ENCODE measurements around the gene KRTAP7-1. TPM values are rescaled to one million over a fixed set of nuclear protein-coding genes. Genes with fewer than 3 reads are reported as not detected.
A peak's percentile ranks its signal among the peaks of the same experiment; 100 is the strongest.

Gene KRTAP7-1
- total RNA-seq, 6 donors from 2014 or later = not detected

GRCh38 chr21:30838536-30838935 is 9.0 kb upstream of the KRTAP7-1 start:
- TF ChIP-seq POLR2A (IDR thresholded peaks at IDR 0.05) (no peak), EP300 (IDR thresholded peaks at IDR 0.05) (no peak), CTCF (IDR thresholded peaks at IDR 0.05) (no peak), POLR2AphosphoS5 (IDR thresholded peaks at IDR 0.05) (no peak)
- WGBS, 2 donors = 93 to 96% methylated on average over 6 of the region's 6 CpGs
- ATAC-seq (ENCODE audit: low FRiP score in 2 of 2) = no peak
- no peak for DNase-seq
- H3K4me1 ChIP-seq = no peaks in the 10 kb centered on the region
- H3K4me3 ChIP-seq = no peak overlapping the region
- no peaks in the 10 kb centered on the region for H3K36me3 ChIP-seq
- no peak overlapping the region for H3K27ac ChIP-seq
- H3K9me3 ChIP-seq = no peaks in the 10 kb centered on the region
- no peaks in the 10 kb centered on the region for H3K27me3 ChIP-seq

- no peak overlapping the region for H3K27ac ChIP-seq
- H3K27me3 ChIP-seq = no peaks in the 10 kb centered on the region
- WGBS, 2 donors = 39 to 44% methylated on average over 6 of the region's 6 CpGs
- no peaks in the 10 kb centered on the region for H3K36me3 ChIP-seq
- TF ChIP-seq CTCF (IDR thresholded peaks at IDR 0.05) = peak in 2 of 6 experiments; percentile 12 to 30
- TF ChIP-seq POLR2A (IDR thresholded peaks at IDR 0.05) = no peak
- TF ChIP-seq EP300 (IDR thresholded peaks at IDR 0.05) = no peak
- TF ChIP-seq POLR2AphosphoS5 (IDR thresholded peaks at IDR 0.05) = no peak
- DNase-seq (no peak), ATAC-seq (ENCODE audit: low FRiP score in 2 of 2) (no peak)
- H3K4me3 ChIP-seq = no peak overlapping the region
- H3K9me3 ChIP-seq = no peaks in the 10 kb centered on the region
- no peaks in the 10 kb centered on the region for H3K4me1 ChIP-seq
Observed at GRCh38 chr21:30831194-30831765, 1.7 kb upstream of the KRTAP7-1 start.

GRCh38 chr21:30818837-30819610 is 10.5 kb downstream of the KRTAP7-1 start:
- Histone ChIP-seq H3K27ac (no peak overlapping the region), H3K27me3 (no peaks in the 10 kb centered on the region), H3K4me3 (no peak overlapping the region), H3K4me1 (no peaks in the 10 kb centered on the region), H3K36me3 (no peaks in the 10 kb centered on the region), H3K9me3 (no peaks in the 10 kb centered on the region)
- WGBS, 2 donors = 46 to 47% methylated on average over 7 of the region's 7 CpGs
- DNase-seq (no peak), ATAC-seq (ENCODE audit: low FRiP score in 2 of 2) (no peak)
- no peak for TF ChIP-seq POLR2AphosphoS5 (IDR thresholded peaks at IDR 0.05)
- no peak for TF ChIP-seq EP300 (IDR thresholded peaks at IDR 0.05)
- TF ChIP-seq CTCF (IDR thresholded peaks at IDR 0.05) = no peak
- TF ChIP-seq POLR2A (IDR thresholded peaks at IDR 0.05) = no peak

GRCh38 chr21:30813174-30813573 is 16.4 kb downstream of the KRTAP7-1 start, which contains the start of gene KRTAP8-1:
TSS of gene KRTAP8-1 (minus strand) at chr21:30813274. CDS start at chr21:30813220, 54 bp downstream.
- ATAC-seq (ENCODE audit: low FRiP score in 2 of 2) (no peak), DNase-seq (no peak)
- 84 to 85% methylated on average over 5 of the region's 5 CpGs for WGBS, 2 donors
- H3K4me1 ChIP-seq = no peaks in the 10 kb centered on the region
- no peaks in the 10 kb centered on the region for H3K36me3 ChIP-seq
- TF ChIP-seq POLR2AphosphoS5 (IDR thresholded peaks at IDR 0.05) (no peak), EP300 (IDR thresholded peaks at IDR 0.05) (no peak), POLR2A (IDR thresholded peaks at IDR 0.05) (no peak), CTCF (IDR thresholded peaks at IDR 0.05) (no peak)
- no peak within 1 kb of the TSS for H3K27ac ChIP-seq
- no peaks in the 10 kb centered on the region for H3K9me3 ChIP-seq
- no peak within 1 kb of the TSS for H3K4me3 ChIP-seq
- H3K27me3 ChIP-seq = no peaks in the 10 kb centered on the region

All from upper lobe of left lung (tissue), 6 donors.